ENCODE results near the gene ZNF470.

Gene ZNF470

GRCh38 chr19:56611288-56611687 is 44.0 kb downstream of the ZNF470 start:
- TF ChIP-seq REST (IDR thresholded peaks at IDR 0.05; ENCODE audit: insufficient read depth in 1 of 2, low read depth in 2 of 2, low read length in 2 of 2) (no peak), TAF1 (IDR thresholded peaks at IDR 0.05; ENCODE audit: borderline replicate concordance, insufficient read depth, low read length) (no peak), POLR2AphosphoS5 (IDR thresholded peaks at IDR 0.05; ENCODE audit: low read depth, low read length) (no peak), FOXP2 (optimal IDR thresholded peaks at IDR 0.05; ENCODE audit: borderline replicate concordance, extremely low read depth, extremely low read length, insufficient read depth) (no peak), SIN3A (IDR thresholded peaks at IDR 0.05; ENCODE audit: borderline replicate concordance, insufficient read depth, low read length) (no peak)

DNA sequence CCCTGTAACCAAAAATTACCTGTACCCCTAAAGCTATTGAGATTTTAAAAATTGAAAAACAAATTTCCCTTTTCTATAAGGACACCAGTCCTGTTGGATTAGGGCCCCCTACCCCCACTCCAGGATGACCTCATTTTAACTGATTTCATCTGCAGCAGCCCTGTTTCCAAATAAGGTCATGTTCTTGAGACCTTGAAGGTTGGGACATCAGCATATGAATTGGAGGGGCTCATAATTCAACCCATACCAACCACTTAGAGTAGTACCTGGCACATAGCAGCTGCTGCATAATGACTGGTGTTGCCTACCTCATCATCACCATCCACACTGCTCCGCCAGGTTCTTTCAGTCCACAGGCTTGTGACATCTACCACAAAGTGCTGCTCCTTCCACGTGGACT is 45.5 kb downstream of the ZNF470 start:
- TF ChIP-seq REST (IDR thresholded peaks at IDR 0.05; ENCODE audit: insufficient read depth in 1 of 2, low read depth in 2 of 2, low read length in 2 of 2) (no peak), POLR2AphosphoS5 (IDR thresholded peaks at IDR 0.05; ENCODE audit: low read depth, low read length) (no peak), FOXP2 (optimal IDR thresholded peaks at IDR 0.05; ENCODE audit: borderline replicate concordance, extremely low read depth, extremely low read length, insufficient read depth) (no peak), TAF1 (IDR thresholded peaks at IDR 0.05; ENCODE audit: borderline replicate concordance, insufficient read depth, low read length) (no peak), SIN3A (IDR thresholded peaks at IDR 0.05; ENCODE audit: borderline replicate concordance, insufficient read depth, low read length) (no peak)

- TF ChIP-seq SIN3A (IDR thresholded peaks at IDR 0.05; ENCODE audit: borderline replicate concordance, insufficient read depth, low read length) (no peak), REST (IDR thresholded peaks at IDR 0.05; ENCODE audit: insufficient read depth in 1 of 2, low read depth in 2 of 2, low read length in 2 of 2) (no peak), TAF1 (IDR thresholded peaks at IDR 0.05; ENCODE audit: borderline replicate concordance, insufficient read depth, low read length) (no peak), FOXP2 (optimal IDR thresholded peaks at IDR 0.05; ENCODE audit: borderline replicate concordance, extremely low read depth, extremely low read length, insufficient read depth) (no peak), POLR2AphosphoS5 (IDR thresholded peaks at IDR 0.05; ENCODE audit: low read depth, low read length) (no peak)
These were observed 46.4 kb downstream of the ZNF470 start for GRCh38 chr19:56613639-56614038.

GRCh38 chr19:56617531-56617930 is 50.3 kb downstream of the ZNF470 start:
- TF ChIP-seq SIN3A (IDR thresholded peaks at IDR 0.05; ENCODE audit: borderline replicate concordance, insufficient read depth, low read length) (no peak), TAF1 (IDR thresholded peaks at IDR 0.05; ENCODE audit: borderline replicate concordance, insufficient read depth, low read length) (no peak), FOXP2 (optimal IDR thresholded peaks at IDR 0.05; ENCODE audit: borderline replicate concordance, extremely low read depth, extremely low read length, insufficient read depth) (no peak), POLR2AphosphoS5 (IDR thresholded peaks at IDR 0.05; ENCODE audit: low read depth, low read length) (no peak), REST (IDR thresholded peaks at IDR 0.05; ENCODE audit: insufficient read depth in 1 of 2, low read depth in 2 of 2, low read length in 2 of 2) (no peak)

DNA sequence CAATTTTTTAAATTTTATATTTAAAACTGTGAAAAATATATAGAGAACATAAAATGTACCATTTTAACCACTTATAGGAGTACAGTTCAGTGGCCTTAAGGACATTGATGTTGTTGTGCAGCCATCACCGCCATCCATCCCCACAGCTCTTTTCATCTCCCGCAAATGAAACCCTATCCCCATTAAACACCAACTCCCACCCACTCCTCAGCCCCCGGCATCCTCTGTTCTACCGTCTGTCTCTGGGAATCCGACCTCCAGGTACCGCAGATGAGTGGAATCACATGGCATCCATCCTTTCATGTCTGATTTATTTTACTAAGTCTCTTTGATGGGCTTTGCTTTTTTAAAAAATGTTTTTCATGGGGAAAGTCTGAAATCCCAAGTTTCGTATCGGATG is 51.9 kb downstream of the ZNF470 start:
- TF ChIP-seq FOXP2 (optimal IDR thresholded peaks at IDR 0.05; ENCODE audit: borderline replicate concordance, extremely low read depth, extremely low read length, insufficient read depth): no peak
